HCT116 (cell line): ENCODE results near the gene ADAMTS4.

ENCODE experiments used
- CTCF ChIP-seq, 3 experiments: fragments of 200-600 bp in 1 of 3; sonication (generic) in 1 of 3; IDR thresholded peaks in 2 of 3; conservative IDR thresholded peaks in 1 of 3; 2 replicates each; pipeline ENCODE4 v1.5.1; 2012 to 2017; ENCODE audit warnings: low read depth in 2 of 3, low read length in 2 of 3, antibody characterized with exemption in 1 of 3, borderline replicate concordance in 1 of 3, control low read depth in 1 of 3, mild to moderate bottlenecking in 1 of 3, mixed read lengths in 1 of 3, mixed run types in 1 of 3, moderate library complexity in 1 of 3; ENCODE audit not compliant: insufficient read depth in 1 of 3
- EGR1 ChIP-seq: IDR thresholded peaks from 2 replicates; pipeline ENCODE4 v1.6.1; 2012; ENCODE audit warnings: low read depth
- EZH2 ChIP-seq: fragments of 200-600 bp; sonication (generic); IDR thresholded peaks from 2 replicates; pipeline ENCODE4 v1.6.1; 2017; ENCODE audit warnings: antibody characterized with exemption, mixed run types
- MAX ChIP-seq: IDR thresholded peaks from 2 replicates; pipeline ENCODE4 v1.6.1; 2012
- POLR2A ChIP-seq: IDR thresholded peaks from 2 replicates; pipeline ENCODE4 v1.7.0; 2011; ENCODE audit warnings: borderline replicate concordance; ENCODE audit not compliant: insufficient read depth, insufficient read length; ENCODE audit errors: extremely low read depth
- POLR2AphosphoS5 ChIP-seq: IDR thresholded peaks from 2 replicates; pipeline ENCODE4 v1.6.1; 2011; ENCODE audit warnings: mild to moderate bottlenecking, low read depth, low read length, moderate library complexity
- SP1 ChIP-seq: IDR thresholded peaks from 2 replicates; pipeline ENCODE4 v1.6.1; 2012; ENCODE audit warnings: low read depth
- YY1 ChIP-seq: IDR thresholded peaks from 2 replicates; pipeline ENCODE4 v1.6.1; 2011; ENCODE audit warnings: low read length, low read depth, moderate library complexity, mild to moderate bottlenecking; ENCODE audit not compliant: insufficient replicate concordance; ENCODE audit errors: extremely low read depth
- ZBTB33 ChIP-seq: IDR thresholded peaks from 2 replicates; pipeline ENCODE4 v1.6.1; 2011; ENCODE audit warnings: mild to moderate bottlenecking, low read length, moderate library complexity; ENCODE audit not compliant: insufficient replicate concordance; ENCODE audit errors: extremely low read depth
- ZFX ChIP-seq: fragments of 450-650 bp; IDR thresholded peaks from 2 replicates; pipeline ENCODE4 v1.6.1; 2017

- TF ChIP-seq YY1 (no peak), EZH2 (no peak), SP1 (no peak), ZBTB33 (no peak), ZFX (no peak), POLR2A (no peak), POLR2AphosphoS5 (no peak), CTCF (IDR thresholded peaks at IDR 0.05 in 2 of 3, conservative IDR thresholded peaks at IDR 0.05 in 1 of 3; ENCODE audit: borderline replicate concordance in 1 of 3, insufficient read depth in 1 of 3, low read depth in 2 of 3, low read length in 2 of 3) (no peak), MAX (no peak), EGR1 (no peak)
Observed at GRCh38 chr1:161179698-161180097, 19.2 kb downstream of the ADAMTS4 start.
